ENCODE data around the gene ZSWIM8. TPM values are rescaled to one million over a fixed set of nuclear protein-coding genes. Genes with fewer than 3 reads are reported as not detected.

The ZSWIM8 gene
- total RNA-seq, 4 donors from 2014 or later = 87.5 to 345 (median 187) TPM

DNA sequence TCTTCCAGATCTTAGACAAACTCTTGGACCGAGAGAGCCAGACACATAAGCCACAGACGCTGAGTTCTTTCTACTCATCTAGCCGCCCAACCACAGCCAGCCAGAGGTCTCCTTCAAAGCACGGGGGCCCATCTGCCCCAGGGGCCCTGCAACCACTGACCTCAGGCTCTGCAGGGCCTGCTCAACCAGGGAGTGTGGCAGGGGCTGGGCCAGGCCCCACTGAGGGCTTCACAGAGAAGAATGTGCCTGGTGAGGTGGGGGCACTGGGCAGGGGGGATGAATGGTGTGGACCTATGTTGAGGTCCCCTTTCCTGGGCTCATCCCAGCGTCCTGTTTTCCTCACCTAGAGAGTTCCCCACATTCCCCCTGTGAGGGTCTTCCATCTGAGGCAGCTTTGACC lies 11.4 kb downstream of the ZSWIM8 start:
- H3K4me3 ChIP-seq = no peak overlapping the region
- TF ChIP-seq, protein P1, sequence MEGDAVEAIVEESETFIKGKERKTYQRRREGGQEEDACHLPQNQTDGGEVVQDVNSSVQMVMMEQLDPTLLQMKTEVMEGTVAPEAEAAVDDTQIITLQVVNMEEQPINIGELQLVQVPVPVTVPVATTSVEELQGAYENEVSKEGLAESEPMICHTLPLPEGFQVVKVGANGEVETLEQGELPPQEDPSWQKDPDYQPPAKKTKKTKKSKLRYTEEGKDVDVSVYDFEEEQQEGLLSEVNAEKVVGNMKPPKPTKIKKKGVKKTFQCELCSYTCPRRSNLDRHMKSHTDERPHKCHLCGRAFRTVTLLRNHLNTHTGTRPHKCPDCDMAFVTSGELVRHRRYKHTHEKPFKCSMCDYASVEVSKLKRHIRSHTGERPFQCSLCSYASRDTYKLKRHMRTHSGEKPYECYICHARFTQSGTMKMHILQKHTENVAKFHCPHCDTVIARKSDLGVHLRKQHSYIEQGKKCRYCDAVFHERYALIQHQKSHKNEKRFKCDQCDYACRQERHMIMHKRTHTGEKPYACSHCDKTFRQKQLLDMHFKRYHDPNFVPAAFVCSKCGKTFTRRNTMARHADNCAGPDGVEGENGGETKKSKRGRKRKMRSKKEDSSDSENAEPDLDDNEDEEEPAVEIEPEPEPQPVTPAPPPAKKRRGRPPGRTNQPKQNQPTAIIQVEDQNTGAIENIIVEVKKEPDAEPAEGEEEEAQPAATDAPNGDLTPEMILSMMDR (IDR thresholded peaks at IDR 0.05) = no peak
- no peak for TF ChIP-seq POLR2A (IDR thresholded peaks at IDR 0.05)
- H3K9me3 ChIP-seq = no peaks in the 10 kb centered on the region
- H3K27ac ChIP-seq = no peak overlapping the region
- H3K36me3 ChIP-seq = peaks cover 0 to 98% (median 0%) of the 10 kb centered on the region in 3 donors
- no peaks in the 10 kb centered on the region for H3K4me1 ChIP-seq
- no peaks in the 10 kb centered on the region for H3K27me3 ChIP-seq
- DNase-seq = peak in 1 of 3 donors; percentile 33

DNA sequence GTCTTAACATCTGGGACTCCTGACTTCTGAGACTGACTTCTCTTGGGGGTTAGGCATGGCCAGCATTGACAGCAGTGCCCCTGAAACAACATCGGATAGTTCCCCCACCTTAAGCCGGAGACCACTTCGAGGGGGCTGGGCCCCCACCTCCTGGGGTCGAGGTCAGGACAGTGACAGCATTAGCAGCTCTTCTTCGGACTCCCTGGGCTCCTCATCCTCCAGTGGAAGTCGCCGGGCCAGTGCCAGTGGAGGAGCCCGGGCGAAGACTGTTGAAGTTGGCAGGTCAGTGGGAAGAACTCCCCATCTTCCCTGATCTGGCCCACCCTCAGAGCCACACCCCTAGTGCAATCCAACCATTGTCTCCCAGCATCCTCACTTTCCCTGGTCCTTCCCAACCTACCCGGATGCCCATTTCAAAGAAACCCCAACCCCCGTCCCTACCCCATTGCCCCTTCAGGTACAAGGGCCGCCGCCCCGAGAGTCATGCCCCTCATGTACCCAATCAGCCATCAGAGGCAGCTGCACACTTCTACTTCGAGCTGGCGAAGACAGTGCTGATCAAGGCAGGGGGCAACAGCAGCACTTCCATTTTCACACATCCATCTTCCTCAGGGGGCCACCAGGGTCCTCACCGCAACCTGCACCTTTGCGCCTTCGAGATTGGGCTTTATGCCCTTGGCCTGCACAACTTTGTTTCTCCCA lies 12.1 kb downstream of the ZSWIM8 start:
- DNase-seq = peak in 1 of 3 donors; percentile 43
- peaks cover 0 to 98% (median 0%) of the 10 kb centered on the region in 3 donors for H3K36me3 ChIP-seq
- H3K4me1 ChIP-seq = no peaks in the 10 kb centered on the region
- H3K27me3 ChIP-seq = no peaks in the 10 kb centered on the region
- H3K9me3 ChIP-seq = no peaks in the 10 kb centered on the region
- H3K4me3 ChIP-seq = no peak overlapping the region
- H3K27ac ChIP-seq = no peak overlapping the region
- TF ChIP-seq, protein P1 (IDR thresholded peaks at IDR 0.05) = no peak
- TF ChIP-seq POLR2A (IDR thresholded peaks at IDR 0.05) = no peak

DNA sequence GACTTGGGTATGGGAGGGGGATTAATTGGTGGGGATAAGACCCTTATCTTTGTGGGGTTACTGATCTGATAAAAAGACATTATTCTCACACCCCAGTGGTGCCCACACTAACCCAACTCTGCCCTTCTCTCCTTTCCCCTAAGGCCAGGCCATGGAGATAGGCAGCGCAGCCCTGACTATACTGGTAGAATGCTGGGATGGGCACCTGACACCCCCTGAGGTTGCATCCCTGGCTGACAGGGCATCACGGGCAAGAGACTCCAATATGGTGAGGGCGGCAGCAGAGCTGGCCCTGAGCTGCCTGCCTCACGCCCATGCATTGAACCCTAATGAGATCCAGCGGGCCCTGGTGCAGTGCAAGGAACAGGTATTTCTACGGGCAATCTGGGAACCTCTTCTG lies 12.7 kb downstream of the ZSWIM8 start:
- DNase-seq = no peak
- peaks cover 0 to 98% (median 0%) of the 10 kb centered on the region in 3 donors for H3K36me3 ChIP-seq
- H3K27ac ChIP-seq = no peak overlapping the region
- H3K4me3 ChIP-seq = no peak overlapping the region
- H3K9me3 ChIP-seq = no peaks in the 10 kb centered on the region
- H3K4me1 ChIP-seq = no peaks in the 10 kb centered on the region
- TF ChIP-seq, protein P1 (IDR thresholded peaks at IDR 0.05) = no peak
- no peak for TF ChIP-seq POLR2A (IDR thresholded peaks at IDR 0.05)
- H3K27me3 ChIP-seq = no peaks in the 10 kb centered on the region

DNA sequence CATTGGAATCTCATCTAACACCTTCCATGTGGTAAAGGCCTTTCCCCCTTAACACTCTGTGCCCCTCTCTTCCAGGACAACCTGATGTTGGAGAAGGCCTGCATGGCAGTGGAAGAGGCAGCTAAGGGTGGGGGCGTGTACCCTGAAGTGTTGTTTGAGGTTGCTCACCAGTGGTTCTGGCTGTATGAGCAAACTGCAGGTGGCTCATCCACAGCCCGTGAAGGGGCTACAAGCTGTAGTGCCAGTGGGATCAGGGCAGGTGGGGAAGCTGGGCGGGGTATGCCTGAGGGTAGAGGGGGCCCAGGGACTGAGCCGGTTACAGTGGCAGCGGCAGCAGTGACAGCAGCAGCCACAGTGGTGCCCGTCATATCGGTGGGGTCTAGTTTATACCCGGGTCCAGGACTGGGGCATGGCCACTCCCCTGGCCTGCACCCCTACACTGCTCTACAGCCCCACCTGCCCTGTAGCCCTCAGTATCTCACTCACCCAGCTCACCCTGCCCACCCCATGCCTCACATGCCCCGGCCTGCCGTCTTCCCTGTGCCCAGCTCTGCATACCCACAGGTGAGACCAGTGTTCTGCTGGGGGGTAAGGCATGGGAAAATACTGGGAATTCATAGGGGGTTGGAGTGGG lies 13.6 kb downstream of the ZSWIM8 start:
- H3K9me3 ChIP-seq = no peaks in the 10 kb centered on the region
- H3K4me3 ChIP-seq = no peak overlapping the region
- TF ChIP-seq POLR2A (IDR thresholded peaks at IDR 0.05) = no peak
- TF ChIP-seq, protein P1 (IDR thresholded peaks at IDR 0.05) = no peak
- no peaks in the 10 kb centered on the region for H3K27me3 ChIP-seq
- peaks cover 0 to 98% (median 0%) of the 10 kb centered on the region in 3 donors for H3K36me3 ChIP-seq
- no peaks in the 10 kb centered on the region for H3K4me1 ChIP-seq
- no peak overlapping the region for H3K27ac ChIP-seq
- DNase-seq = no peak

DNA sequence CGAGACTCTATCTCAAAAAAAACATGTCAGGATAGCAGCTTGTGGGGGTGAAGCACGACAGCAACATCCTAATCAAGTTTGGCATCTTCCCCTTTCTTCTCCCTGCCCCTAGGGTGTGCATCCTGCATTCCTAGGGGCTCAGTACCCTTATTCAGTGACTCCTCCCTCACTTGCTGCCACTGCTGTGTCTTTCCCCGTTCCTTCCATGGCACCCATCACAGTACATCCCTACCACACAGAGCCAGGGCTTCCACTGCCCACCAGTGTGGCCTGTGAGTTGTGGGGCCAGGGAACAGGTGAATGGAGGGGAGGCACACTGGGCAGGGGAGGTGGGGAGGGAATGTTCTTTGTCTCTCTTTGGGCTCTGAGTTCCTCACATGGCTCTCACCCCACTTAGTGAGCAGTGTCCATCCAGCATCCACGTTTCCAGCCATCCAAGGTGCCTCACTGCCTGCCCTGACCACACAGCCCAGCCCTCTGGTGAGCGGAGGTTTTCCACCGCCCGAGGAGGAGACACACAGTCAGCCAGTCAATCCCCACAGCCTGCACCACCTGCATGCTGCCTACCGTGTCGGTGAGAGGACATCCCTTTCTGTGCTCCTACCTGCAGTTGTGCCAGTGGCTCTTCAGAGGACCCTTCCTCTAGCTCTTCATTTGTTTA lies 14.6 kb downstream of the ZSWIM8 start:
- Histone ChIP-seq H3K27me3 (no peaks in the 10 kb centered on the region), H3K4me3 (no peak overlapping the region), H3K27ac (no peak overlapping the region), H3K9me3 (no peaks in the 10 kb centered on the region), H3K4me1 (no peaks in the 10 kb centered on the region), H3K36me3 (peaks cover 0 to 98% (median 0%) of the 10 kb centered on the region in 3 donors)
- TF ChIP-seq, protein P1 (IDR thresholded peaks at IDR 0.05) = no peak
- no peak for TF ChIP-seq POLR2A (IDR thresholded peaks at IDR 0.05)
- no peak for DNase-seq

Data from Peyer's patch (tissue), 4 donors.